Measurements from ENCODE around the gene MRPS12. TPM values are rescaled to one million over a fixed set of nuclear protein-coding genes. Genes with fewer than 3 reads are reported as not detected.
"Not testable (repeated sequence)": the region's sequence is repeated elsewhere in the genome, so short reads cannot be mapped to it uniquely, and the experiment has no call there.

Gene MRPS12
- total RNA-seq, 1 experiment from 2014 or later: 81.3 TPM

- H3K4me1 ChIP-seq (ENCODE audit: insufficient read depth, low read length): no peaks in the 10 kb centered on the region
- peaks cover 4 to 22% of the 10 kb centered on the region in 2 experiments; a peak in 3 of 4 replicates for H3K4me1 Mint-ChIP-seq
- no peak overlapping the region for H3K4me2 ChIP-seq (ENCODE audit: insufficient read depth, insufficient read length, low read length)
- TF ChIP-seq, protein P1, sequence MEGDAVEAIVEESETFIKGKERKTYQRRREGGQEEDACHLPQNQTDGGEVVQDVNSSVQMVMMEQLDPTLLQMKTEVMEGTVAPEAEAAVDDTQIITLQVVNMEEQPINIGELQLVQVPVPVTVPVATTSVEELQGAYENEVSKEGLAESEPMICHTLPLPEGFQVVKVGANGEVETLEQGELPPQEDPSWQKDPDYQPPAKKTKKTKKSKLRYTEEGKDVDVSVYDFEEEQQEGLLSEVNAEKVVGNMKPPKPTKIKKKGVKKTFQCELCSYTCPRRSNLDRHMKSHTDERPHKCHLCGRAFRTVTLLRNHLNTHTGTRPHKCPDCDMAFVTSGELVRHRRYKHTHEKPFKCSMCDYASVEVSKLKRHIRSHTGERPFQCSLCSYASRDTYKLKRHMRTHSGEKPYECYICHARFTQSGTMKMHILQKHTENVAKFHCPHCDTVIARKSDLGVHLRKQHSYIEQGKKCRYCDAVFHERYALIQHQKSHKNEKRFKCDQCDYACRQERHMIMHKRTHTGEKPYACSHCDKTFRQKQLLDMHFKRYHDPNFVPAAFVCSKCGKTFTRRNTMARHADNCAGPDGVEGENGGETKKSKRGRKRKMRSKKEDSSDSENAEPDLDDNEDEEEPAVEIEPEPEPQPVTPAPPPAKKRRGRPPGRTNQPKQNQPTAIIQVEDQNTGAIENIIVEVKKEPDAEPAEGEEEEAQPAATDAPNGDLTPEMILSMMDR (conservative IDR thresholded peaks at IDR 0.05): no peak
- H3K14ac ChIP-seq (ENCODE audit: insufficient read depth, low read length): no peak overlapping the region
- H4K5ac ChIP-seq (ENCODE audit: insufficient read length, low read depth, low read length): no peak overlapping the region
- H3K27me3 Mint-ChIP-seq (ENCODE audit: low read depth): no peaks in the 10 kb centered on the region
- H2AFZ ChIP-seq (ENCODE audit: low read length): no peak overlapping the region
- no peak overlapping the region for H2BK20ac ChIP-seq (ENCODE audit: low read depth, low read length, poor library complexity, severe bottlenecking)
- H2BK120ac ChIP-seq (ENCODE audit: low read depth, low read length, poor library complexity, severe bottlenecking): no peak overlapping the region
- H2BK12ac ChIP-seq (ENCODE audit: insufficient read length, low read depth, low read length): no peak overlapping the region
- no peak overlapping the region for H2BK5ac ChIP-seq (ENCODE audit: insufficient read length, low read length)
- no peak overlapping the region for H2BK15ac ChIP-seq (ENCODE audit: low read depth, low read length)
- H3K36me3 Mint-ChIP-seq (ENCODE audit: insufficient read depth in 1 of 3, low read depth in 3 of 3): no peaks in the 10 kb centered on the region; a peak in 1 of 7 replicates
- H3K79me1 ChIP-seq (ENCODE audit: insufficient read depth, low read depth, low read length, poor library complexity, severe bottlenecking): no peaks in the 10 kb centered on the region
- no peak overlapping the region for H3K4ac ChIP-seq (ENCODE audit: low read depth, low read length)
- peaks cover 3% of the 10 kb centered on the region for H4K20me1 ChIP-seq (ENCODE audit: control insufficient read depth, insufficient read depth, insufficient read length)
- H3K23me2 ChIP-seq (ENCODE audit: insufficient read length, low read depth, low read length, poor library complexity, severe bottlenecking): no peaks in the 10 kb centered on the region
- H3K79me2 ChIP-seq (ENCODE audit: insufficient read depth, low read length): no peaks in the 10 kb centered on the region
- no peaks in the 10 kb centered on the region for H3K9me3 ChIP-seq (ENCODE audit: control insufficient read depth, low read depth, low read length)
- no CpG with 5 or more reads among the region's 9 CpGs for WGBS (ENCODE audit: extremely low coverage, insufficient read length, low lambda C conversion rate)
- no peak for DNase-seq
- no peak overlapping the region for H3K23ac ChIP-seq (ENCODE audit: insufficient read length, low read depth, low read length)
- no peak overlapping the region for H3K4me3 Mint-ChIP-seq
- no peaks in the 10 kb centered on the region for H3K9me3 Mint-ChIP-seq
- no peak overlapping the region for H3K18ac ChIP-seq (ENCODE audit: insufficient read length, low read depth, low read length)
- no peak overlapping the region for H3T11ph ChIP-seq (ENCODE audit: low read length)
- no peak overlapping the region for H3K9ac ChIP-seq (ENCODE audit: extremely low read depth, insufficient read length, low read length)
- H4K8ac ChIP-seq (replicated peaks; ENCODE audit: insufficient read length, low read depth, low read length): no peak overlapping the region
- H3K56ac ChIP-seq (ENCODE audit: insufficient read length, low read depth, low read length): no peak overlapping the region
- H3K27me3 ChIP-seq (ENCODE audit: insufficient read depth, low read length): no peaks in the 10 kb centered on the region
- no peak overlapping the region; a peak in 1 of 7 replicates for H3K27ac Mint-ChIP-seq
- H2AK5ac ChIP-seq (ENCODE audit: insufficient read length, low read length): no peak overlapping the region
- H3K27ac ChIP-seq (ENCODE audit: insufficient read length, low read depth, low read length): no peak overlapping the region
- H4K91ac ChIP-seq (ENCODE audit: insufficient read length, low read depth, low read length): no peak overlapping the region
Observed at GRCh38 chr19:38883286-38883685, 47.5 kb upstream of the MRPS12 start.

DNA sequence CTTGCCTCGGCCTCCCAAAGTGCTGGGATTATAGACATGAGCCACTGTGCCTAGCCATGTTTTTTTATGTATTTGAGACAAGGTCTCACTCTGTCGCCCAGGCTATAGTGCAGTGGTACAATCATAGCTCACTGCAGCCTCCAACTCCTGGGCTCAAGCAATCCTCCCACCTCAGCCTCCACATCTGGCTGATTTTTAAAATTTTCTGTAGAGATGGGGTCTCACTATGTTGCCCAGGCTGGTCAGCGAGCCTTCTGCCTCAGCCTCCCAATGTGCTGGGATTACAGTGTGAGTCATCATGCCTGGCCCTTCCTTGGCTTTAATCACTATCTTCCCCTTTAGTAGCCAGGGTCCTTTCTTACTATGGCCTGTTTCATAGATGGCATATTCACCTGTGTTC is 46.1 kb upstream of the MRPS12 start:
- not testable (repeated sequence) for H4K8ac ChIP-seq (replicated peaks; ENCODE audit: insufficient read length, low read depth, low read length); H3K27ac Mint-ChIP-seq; H3K79me2 ChIP-seq (ENCODE audit: insufficient read depth, low read length); H3K56ac ChIP-seq (ENCODE audit: insufficient read length, low read depth, low read length); H3K23ac ChIP-seq (ENCODE audit: insufficient read length, low read depth, low read length); H2BK15ac ChIP-seq (ENCODE audit: low read depth, low read length); H2BK12ac ChIP-seq (ENCODE audit: insufficient read length, low read depth, low read length); H3K4me1 ChIP-seq (ENCODE audit: insufficient read depth, low read length); H3K27ac ChIP-seq (ENCODE audit: insufficient read length, low read depth, low read length); H4K20me1 ChIP-seq (ENCODE audit: control insufficient read depth, insufficient read depth, insufficient read length); H3K4me2 ChIP-seq (ENCODE audit: insufficient read depth, insufficient read length, low read length); H3K14ac ChIP-seq (ENCODE audit: insufficient read depth, low read length); H3K27me3 ChIP-seq (ENCODE audit: insufficient read depth, low read length); H3K9me3 Mint-ChIP-seq; H3K27me3 Mint-ChIP-seq (ENCODE audit: low read depth); H3K4ac ChIP-seq (ENCODE audit: low read depth, low read length); H2AK5ac ChIP-seq (ENCODE audit: insufficient read length, low read length); H3K9me3 ChIP-seq (ENCODE audit: control insufficient read depth, low read depth, low read length); H3K23me2 ChIP-seq (ENCODE audit: insufficient read length, low read depth, low read length, poor library complexity, severe bottlenecking); H4K91ac ChIP-seq (ENCODE audit: insufficient read length, low read depth, low read length); H2BK20ac ChIP-seq (ENCODE audit: low read depth, low read length, poor library complexity, severe bottlenecking); H3K36me3 Mint-ChIP-seq (ENCODE audit: insufficient read depth in 1 of 3, low read depth in 3 of 3); H2BK120ac ChIP-seq (ENCODE audit: low read depth, low read length, poor library complexity, severe bottlenecking); H2AFZ ChIP-seq (ENCODE audit: low read length); H3K18ac ChIP-seq (ENCODE audit: insufficient read length, low read depth, low read length); H3K9ac ChIP-seq (ENCODE audit: extremely low read depth, insufficient read length, low read length); H2BK5ac ChIP-seq (ENCODE audit: insufficient read length, low read length); H4K5ac ChIP-seq (ENCODE audit: insufficient read length, low read depth, low read length); H3K4me3 Mint-ChIP-seq; DNase-seq; H3T11ph ChIP-seq (ENCODE audit: low read length); H3K79me1 ChIP-seq (ENCODE audit: insufficient read depth, low read depth, low read length, poor library complexity, severe bottlenecking)
- peaks cover 2 to 15% of the 10 kb centered on the region in 2 experiments; a peak in 3 of 4 replicates for H3K4me1 Mint-ChIP-seq
- no CpG with 5 or more reads among the region's 3 CpGs for WGBS (ENCODE audit: extremely low coverage, insufficient read length, low lambda C conversion rate)

Measured in H9 (cell line).